Kidney (tissue), 14 donors: Measurements from ENCODE around the gene CDK2. TPM values are rescaled to one million over a fixed set of nuclear protein-coding genes. Genes with fewer than 3 reads are reported as not detected.

Experiments used
- DNase-seq, 5 donors: peaks; one replicate each; pipeline ENCODE4 v3.0.0-alpha.2; 2013 to 2020
- FAIRE-seq: peaks from 2 replicates; lab custom pipeline; 2012; peaks lifted over from hg19 to GRCh38; lab: Jason Lieb, UNC
- H3K27ac ChIP-seq, 2 donors: one replicate each; pipeline ENCODE4 v1.7.0; 2013; ENCODE audit warnings: low read depth in 2 of 2, low read length in 2 of 2, inconsistent platforms in 1 of 2
- H3K27me3 ChIP-seq: one replicate; pipeline ENCODE4 v1.7.1; 2013; ENCODE audit warnings: low read length, inconsistent platforms; ENCODE audit not compliant: control insufficient read depth, insufficient read depth
- H3K36me3 ChIP-seq, 3 donors: one replicate each; pipeline versions ENCODE4 v1.7.0 to v1.7.1; 2013; ENCODE audit warnings: low read length in 3 of 3, control low read depth in 1 of 3, inconsistent platforms in 1 of 3; ENCODE audit not compliant: insufficient read depth in 3 of 3, control insufficient read depth in 2 of 3
- H3K4me1 ChIP-seq, 3 donors: one replicate each; pipeline versions ENCODE4 v1.7.0 to v1.7.1; 2013; ENCODE audit warnings: low read length in 3 of 3, inconsistent platforms in 1 of 3, low read depth in 1 of 3; ENCODE audit not compliant: control insufficient read depth in 2 of 3, insufficient read depth in 2 of 3
- H3K4me3 ChIP-seq, 3 donors: one replicate each; pipeline versions ENCODE4 v1.7.0 to v1.8.1; 2013; ENCODE audit warnings: low read length in 3 of 3, control low read depth in 1 of 3, inconsistent platforms in 1 of 3
- H3K9ac ChIP-seq, 3 donors: one replicate each; pipeline versions ENCODE4 v1.7.0 to v1.7.1; 2013; ENCODE audit warnings: low read length in 3 of 3, control low read depth in 1 of 3, inconsistent platforms in 1 of 3
- H3K9me3 ChIP-seq, 3 donors: one replicate each; pipeline versions ENCODE4 v1.7.0 to v1.7.1; 2013; ENCODE audit warnings: low read length in 3 of 3, control low read depth in 1 of 3, inconsistent platforms in 1 of 3; ENCODE audit not compliant: control insufficient read depth in 2 of 3, insufficient read depth in 1 of 3
- intact Hi-C: fragments of 100-400 bp; cut with DNase I; formaldehyde crosslinking; loops from one replicate; pipeline ENCODE4 v1.11.1; 2022
- polyA plus RNA-seq: library from polyadenylated mRNA; stranded (reverse); fragments of 350-450 nt; fragmentation: Illumina TruSeq; extraction: RNeasy Lipid Tissue Mini Kit (QIAGEN cat#74804); gene quantifications from one replicate; pipeline ENCODE4 v1.2.3, GENCODE V29; 2014; ENCODE audit warnings: low read depth, low replicate concordance; ENCODE audit not compliant: insufficient read depth
- total RNA-seq: library from RNA; stranded (reverse); fragmentation: NEBNext Ultra II Directional; extraction: Animal tissue kit (Norgen Biotek cat#: 25700); gene quantifications from one replicate; pipeline ENCODE4 v1.2.1, GENCODE V29; 2021
- TF ChIP-seq, protein P1 (sequence below): IDR thresholded peaks from 3 replicates; pipeline ENCODE4 v1.5.1; 2012; ENCODE audit warnings: mild to moderate bottlenecking, moderate library complexity, borderline replicate concordance; ENCODE audit not compliant: insufficient read depth; ENCODE audit errors: extremely low read depth
- donor health status: control.
- donor health status: control.
- donor health status: control.
- donor health status: control.
- donor health status: control.
- donor health status: DM: yes; HTN: yes; CAD: no.
- donor health status: Normal renal cell carcinoma (clear cell type).

Gene CDK2
- total and polyA plus RNA-seq, 2 donors from 2014 or later = 7.6 to 23.2 TPM

DNA sequence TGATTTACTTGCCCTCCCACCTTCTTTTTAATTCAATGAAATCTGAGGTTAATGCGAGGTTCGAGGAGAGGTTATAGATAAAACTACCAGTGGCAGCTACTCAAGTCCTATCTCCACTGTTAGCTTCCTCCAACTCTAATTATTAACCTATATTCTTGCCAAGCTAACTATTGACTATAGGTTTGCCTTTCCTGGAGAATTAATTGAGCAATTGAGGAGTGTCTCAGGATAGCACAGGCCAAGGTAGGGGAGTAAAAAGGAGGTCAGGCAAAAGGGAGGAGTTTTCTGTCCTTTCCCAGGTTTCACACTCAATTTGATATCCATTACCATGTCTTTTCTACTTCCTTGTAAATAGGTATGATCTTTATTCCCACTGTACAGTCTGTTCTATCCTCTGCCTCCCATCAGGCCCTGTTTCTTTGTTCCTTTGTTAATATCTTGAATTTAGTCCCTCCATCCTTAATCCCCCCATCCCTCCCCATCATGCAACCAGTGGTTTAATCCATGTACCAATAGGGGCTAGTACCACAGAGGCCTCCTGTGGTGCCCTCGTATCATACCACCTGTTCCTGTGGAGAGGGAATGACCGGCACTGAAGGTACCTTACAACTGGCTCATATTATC, 26.7 kb downstream of the CDK2 start:
- intact Hi-C loops = no loop called here

DNA sequence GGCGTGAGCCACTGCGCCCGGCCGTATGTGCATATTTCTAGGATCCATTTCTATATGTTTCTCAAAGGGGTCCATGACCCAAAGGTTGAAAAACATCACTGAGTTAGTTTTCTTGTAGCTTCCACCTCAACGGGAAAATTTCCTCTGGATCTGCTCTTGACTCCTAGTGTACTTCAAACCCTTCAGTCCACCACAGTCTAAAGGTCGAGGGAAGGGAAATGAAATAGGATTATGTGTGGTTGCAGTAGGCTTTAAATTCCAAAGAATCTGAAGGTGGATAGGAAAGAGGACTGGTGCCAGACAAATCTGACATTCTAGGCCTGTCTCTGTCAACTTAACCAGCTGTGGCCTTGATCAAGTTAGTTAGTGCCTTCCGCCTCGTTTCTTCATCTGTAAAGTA, 28.7 kb downstream of the CDK2 start:
- Histone ChIP-seq H3K4me1 (peaks cover 0 to 5% (median 0%) of the 10 kb centered on the region in 3 donors), H3K27ac (no peak overlapping the region), H3K27me3 (no peaks in the 10 kb centered on the region), H3K9me3 (no peaks in the 10 kb centered on the region), H3K36me3 (peaks cover 9 to 36% (median 26%) of the 10 kb centered on the region in 3 donors), H3K9ac (no peak overlapping the region), H3K4me3 (no peak overlapping the region)
- DNase-seq = no peak
- FAIRE-seq = no peak
- intact Hi-C loops = no loop called here
- TF ChIP-seq, protein P1, sequence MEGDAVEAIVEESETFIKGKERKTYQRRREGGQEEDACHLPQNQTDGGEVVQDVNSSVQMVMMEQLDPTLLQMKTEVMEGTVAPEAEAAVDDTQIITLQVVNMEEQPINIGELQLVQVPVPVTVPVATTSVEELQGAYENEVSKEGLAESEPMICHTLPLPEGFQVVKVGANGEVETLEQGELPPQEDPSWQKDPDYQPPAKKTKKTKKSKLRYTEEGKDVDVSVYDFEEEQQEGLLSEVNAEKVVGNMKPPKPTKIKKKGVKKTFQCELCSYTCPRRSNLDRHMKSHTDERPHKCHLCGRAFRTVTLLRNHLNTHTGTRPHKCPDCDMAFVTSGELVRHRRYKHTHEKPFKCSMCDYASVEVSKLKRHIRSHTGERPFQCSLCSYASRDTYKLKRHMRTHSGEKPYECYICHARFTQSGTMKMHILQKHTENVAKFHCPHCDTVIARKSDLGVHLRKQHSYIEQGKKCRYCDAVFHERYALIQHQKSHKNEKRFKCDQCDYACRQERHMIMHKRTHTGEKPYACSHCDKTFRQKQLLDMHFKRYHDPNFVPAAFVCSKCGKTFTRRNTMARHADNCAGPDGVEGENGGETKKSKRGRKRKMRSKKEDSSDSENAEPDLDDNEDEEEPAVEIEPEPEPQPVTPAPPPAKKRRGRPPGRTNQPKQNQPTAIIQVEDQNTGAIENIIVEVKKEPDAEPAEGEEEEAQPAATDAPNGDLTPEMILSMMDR = no peak

More for the DNA sequence above, 26.7 kb downstream of the CDK2 start:
- H3K4me3 ChIP-seq = no peak overlapping the region
- FAIRE-seq = no peak
- no peaks in the 10 kb centered on the region for H3K27me3 ChIP-seq
- H3K36me3 ChIP-seq = peaks cover 9 to 45% (median 32%) of the 10 kb centered on the region in 3 donors
- no peaks in the 10 kb centered on the region for H3K9me3 ChIP-seq
- H3K9ac ChIP-seq = no peak overlapping the region
- no peak for DNase-seq
- TF ChIP-seq, protein P1 = no peak
- H3K4me1 ChIP-seq = peaks cover 0 to 5% (median 0%) of the 10 kb centered on the region in 3 donors
- H3K27ac ChIP-seq = no peak overlapping the region

DNA sequence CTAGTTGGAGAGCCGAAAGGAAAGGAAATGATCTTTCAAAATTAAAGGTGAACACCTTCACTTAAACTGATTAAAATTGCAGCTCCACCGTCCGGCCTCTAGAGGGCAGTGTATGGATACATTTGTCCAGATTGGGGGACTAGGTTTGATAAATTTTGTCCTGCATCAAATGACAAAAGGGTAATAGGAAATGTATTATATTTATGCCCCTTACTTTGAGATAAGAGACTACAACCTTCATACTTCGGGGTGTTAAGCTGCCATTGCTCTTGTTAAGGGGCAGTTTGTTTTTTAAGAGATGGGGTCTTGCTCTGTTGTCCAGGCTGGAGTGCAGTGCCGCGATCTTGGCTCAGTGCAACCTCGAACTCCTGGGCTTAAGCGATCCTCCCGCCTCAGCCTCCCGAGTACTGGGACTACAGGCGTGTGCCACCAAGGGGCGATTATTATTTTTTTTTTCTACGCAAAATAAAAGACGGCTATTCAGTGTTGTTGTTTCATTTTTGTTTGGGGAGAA, 29.6 kb downstream of the CDK2 start:
- H3K9me3 ChIP-seq = no peaks in the 10 kb centered on the region
- peaks cover 0 to 5% (median 2%) of the 10 kb centered on the region in 3 donors for H3K4me1 ChIP-seq
- no peaks in the 10 kb centered on the region for H3K27me3 ChIP-seq
- FAIRE-seq (peak; percentile 52), DNase-seq (peak; percentile 56 to 88 (median 68))
- peak overlapping the region; percentile 78 to 100 (median 98) for H3K4me3 ChIP-seq
- intact Hi-C loops = no loop called here
- H3K36me3 ChIP-seq = peaks cover 6 to 27% (median 17%) of the 10 kb centered on the region in 3 donors
- TF ChIP-seq, protein P1 = peak; percentile 90
- peak overlapping the region; percentile 92 to 94 for H3K27ac ChIP-seq
- H3K9ac ChIP-seq = peak overlapping the region; percentile 27 to 100 (median 86)
